GM19238 (cell line): ENCODE data around the gene SDE2.
"Not testable (repeated sequence)": the region's sequence is repeated elsewhere in the genome, so short reads cannot be mapped to it uniquely, and the experiment has no call there.

Source experiments
- DNase-seq: peaks from one replicate; pipeline ENCODE4 v3.0.0; 2011; ENCODE audit warnings: low spot score; ENCODE audit not compliant: insufficient read length

The SDE2 gene

GRCh38 chr1:225943582-225943981, 55.6 kb downstream of the SDE2 start:
- DNase-seq: no peak

GRCh38 chr1:225942574-225942973, 56.6 kb downstream of the SDE2 start:
- DNase-seq: peak; percentile 45

- DNase-seq: no peak
These were observed 57.3 kb downstream of the SDE2 start for GRCh38 chr1:225941942-225942222.

DNA sequence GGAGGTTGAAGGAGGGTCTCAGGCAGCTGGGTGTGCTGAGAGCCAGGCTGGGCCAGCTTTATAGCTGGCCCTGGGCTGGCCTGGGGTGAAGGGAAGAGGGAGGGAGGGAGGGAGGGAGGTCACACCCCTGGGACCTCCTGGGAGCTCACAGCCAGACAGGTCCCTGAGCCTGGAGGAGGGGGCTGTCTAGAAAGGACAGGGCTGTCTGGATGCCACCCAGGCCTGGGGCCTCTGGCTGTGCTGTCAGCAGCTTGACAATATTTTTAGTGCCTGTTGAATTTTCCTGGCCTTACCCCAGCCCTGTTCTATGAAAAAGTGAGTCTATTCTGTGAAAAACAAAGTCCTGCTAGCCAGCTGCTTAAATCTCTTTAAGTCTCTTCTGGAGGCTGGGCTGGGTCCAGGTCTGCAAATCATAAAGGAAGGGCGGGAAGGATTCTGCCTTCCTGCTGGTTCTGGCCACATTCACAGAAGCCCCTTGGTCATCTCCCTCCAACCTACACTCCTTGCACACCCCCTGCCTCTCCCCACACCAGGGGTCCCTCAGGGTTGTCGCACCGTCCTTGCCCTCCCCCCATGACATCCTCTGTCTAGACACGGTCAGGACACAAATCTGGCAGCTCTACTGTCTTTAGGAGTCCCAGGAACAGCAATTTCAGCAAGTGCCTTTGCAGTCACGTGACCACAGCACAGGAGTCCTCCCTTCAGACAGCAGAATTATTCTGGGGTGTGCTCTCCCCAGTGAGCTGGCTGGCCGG, 57.8 kb downstream of the SDE2 start, which contains the start of gene LEFTY2:
Gene LEFTY2, minus strand, starts transcription at position 34 of the 755 bp plus-strand sequence. CDS start 80 bp downstream, outside the sequence.
- DNase-seq: no peak

DNA sequence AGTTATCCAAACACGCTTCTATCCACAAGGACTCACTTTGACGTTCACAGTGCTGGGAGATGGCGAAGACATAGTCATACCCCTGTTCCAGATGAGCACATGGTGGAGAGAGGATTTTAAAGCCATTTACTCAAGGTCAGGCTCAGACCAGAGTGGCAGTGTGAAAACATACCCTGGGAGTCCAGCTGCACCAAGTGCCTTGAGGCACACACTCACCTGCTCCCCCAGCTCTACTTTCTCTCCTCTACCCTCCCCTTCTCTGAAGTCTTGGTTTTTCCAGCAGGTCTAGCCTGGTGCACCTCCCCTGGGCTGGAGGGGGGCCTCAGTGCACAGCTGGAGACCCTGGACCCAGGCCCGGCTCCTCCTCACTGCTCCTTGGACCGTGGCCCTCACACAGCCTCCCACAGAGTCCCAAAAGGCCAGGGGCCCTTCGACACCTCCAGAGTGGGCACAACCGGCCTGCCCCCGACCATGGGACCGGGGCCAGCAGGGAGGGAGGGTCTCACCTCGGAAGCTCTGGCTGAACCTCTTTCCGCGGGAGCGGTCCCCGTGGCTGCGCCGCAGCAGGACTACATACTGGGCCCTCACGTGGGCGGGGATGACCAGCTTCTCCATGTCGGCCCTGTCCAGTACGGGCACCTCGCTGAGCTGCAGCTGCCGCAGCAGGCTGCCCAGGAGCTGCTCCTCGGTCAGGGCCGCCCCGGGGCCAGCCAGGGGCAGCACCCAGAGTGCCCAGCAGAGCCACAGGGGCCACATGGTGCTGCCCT, 58.6 kb downstream of the SDE2 start:
- DNase-seq: no peak

DNA sequence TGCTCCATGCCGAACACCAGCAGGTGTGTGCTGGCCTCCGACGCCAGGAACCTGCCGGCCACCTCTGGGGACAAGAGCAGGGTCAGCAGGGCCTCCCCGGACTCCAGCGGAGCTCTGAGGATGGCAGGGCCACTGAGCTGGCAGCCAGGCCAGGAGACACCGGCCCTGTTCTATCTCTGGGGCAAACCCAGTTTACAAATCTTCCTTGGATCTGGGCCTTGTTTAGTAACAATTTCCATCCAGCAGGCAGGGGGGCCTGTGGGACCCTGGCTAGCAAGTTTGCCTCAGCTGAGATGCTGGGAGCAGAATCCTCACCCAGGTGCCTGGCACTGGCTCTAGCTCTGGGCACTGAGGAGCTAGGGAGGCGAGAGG, 59.2 kb downstream of the SDE2 start:
- not testable (repeated sequence) for DNase-seq

DNA sequence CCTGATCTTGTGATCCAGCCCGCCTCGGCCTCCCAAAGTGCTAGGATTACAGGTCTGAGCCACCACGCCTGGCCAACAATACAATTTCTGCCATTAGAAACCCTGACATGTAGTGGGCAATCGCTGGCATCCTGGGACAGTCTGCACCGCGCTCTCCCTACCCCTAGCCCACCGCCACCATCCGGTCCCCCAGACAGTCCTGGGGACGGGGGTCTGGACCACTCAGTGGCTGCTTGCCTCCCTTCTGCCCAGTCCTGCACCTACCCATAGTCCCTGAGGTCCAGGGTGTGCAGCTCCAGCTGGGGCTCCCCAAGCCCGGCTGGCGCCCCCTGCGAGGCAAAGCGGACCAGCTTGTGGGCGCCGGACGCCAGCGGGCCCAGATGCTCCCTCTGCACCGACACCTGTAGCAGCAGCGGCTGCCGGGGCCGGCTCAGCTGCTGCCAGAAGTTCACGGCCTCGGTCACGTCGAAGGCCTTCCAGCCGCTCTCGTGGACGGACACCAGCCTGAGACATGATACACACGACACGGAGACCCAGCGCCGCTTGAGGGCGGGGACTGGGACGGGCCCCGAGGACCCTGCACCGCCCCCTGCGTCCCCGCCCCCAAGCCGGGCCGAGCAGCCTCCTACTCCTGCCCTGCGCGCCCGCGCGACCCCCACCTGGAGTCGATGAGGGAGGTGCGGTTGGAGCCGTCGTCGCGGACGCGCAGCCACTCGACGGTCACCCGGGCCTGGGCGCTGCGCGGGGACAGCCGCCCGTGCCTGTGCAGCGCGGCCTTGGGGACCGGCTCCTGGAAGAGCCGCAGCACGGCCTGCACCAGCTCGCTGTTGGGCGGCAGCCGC, 59.8 kb downstream of the SDE2 start:
- DNase-seq: not testable (repeated sequence)

GRCh38 chr1:225937048-225937968, 61.8 kb downstream of the SDE2 start:
- no peak for DNase-seq

DNA sequence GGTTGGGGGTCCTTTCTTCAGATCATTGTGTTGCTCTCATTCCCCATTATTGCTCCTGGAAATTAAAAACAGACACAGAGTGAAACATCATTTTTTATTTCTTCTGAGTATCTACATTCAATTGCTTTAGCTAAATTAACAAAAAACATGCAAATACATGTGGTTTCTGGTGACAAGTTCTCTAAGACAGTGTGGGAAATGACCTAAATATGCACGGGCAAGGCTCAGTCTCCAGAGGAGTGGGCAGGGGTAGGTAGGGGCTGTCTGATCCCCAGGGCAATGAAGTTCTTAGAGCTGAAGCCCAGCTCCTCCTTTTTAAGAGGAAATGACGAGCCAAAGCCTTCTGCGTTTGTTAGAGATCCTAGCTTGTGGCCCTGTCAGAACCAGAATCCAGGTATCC, 62.6 kb downstream of the SDE2 start:
- no peak for DNase-seq

DNA sequence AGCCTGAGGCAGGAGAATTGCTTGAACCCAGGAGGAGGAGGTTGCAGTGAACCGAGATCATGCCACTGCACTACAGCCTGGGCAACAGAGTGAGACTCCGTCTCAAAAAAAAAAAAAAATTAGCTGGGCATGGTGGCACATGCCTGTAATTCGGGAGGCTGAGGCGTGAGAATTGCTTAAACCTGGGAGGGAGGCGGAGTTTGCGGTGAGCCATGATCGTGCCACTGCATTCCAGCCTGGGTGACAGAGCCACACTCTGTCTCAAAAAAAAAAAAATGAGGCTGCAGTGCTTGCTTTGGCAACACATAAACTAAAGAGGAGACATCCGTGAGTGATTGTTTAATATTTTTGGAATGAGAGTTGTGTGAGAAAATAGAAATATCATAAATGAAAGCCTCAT, 63.1 kb downstream of the SDE2 start:
- not testable (repeated sequence) for DNase-seq

- no peak for DNase-seq
These were observed 64.4 kb downstream of the SDE2 start for GRCh38 chr1:225934711-225935110.

DNA sequence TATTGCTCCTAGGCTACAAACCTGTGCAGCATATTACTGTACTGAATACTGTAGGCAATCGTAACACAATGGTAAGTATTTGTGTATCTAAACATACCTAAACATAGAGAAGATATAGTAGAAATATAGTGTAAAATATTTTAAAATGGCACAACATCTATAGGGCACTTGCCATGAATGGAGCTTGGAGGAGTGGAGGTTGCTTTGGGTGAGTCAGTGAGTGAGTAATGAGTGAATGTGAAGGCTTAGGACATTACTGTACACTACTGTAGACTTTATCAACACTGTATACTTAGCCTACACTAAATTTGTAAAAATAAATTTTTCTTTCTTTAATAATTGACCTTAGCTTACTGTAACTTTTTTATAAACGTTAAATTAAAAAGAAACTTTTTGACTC, 66.1 kb downstream of the SDE2 start:
- DNase-seq: no peak
